MM.1S (cell line): ENCODE results near the gene SIN3A.
"Not testable (repeated sequence)": the region's sequence is repeated elsewhere in the genome, so short reads cannot be mapped to it uniquely, and the experiment has no call there.

Source experiments
- EZH2 ChIP-seq: fragments of 300-600 bp; sonication (generic); optimal IDR thresholded peaks from 2 replicates; pipeline ENCODE3; 2017; ENCODE audit warnings: low read depth, mild to moderate bottlenecking, antibody characterized with exemption, low read length, mixed read lengths
- EZH2phosphoT487 ChIP-seq: fragments of 300-600 bp; sonication (generic); IDR thresholded peaks from 2 replicates; pipeline ENCODE4 v1.6.1; 2018; ENCODE audit warnings: antibody characterized with exemption, low read length
- TF ChIP-seq, protein P1 (sequence below): fragments of 300-600 bp; sonication (generic); IDR thresholded peaks from 2 replicates; pipeline ENCODE4 v1.5.1; 2016; ENCODE audit warnings: antibody characterized with exemption, low read length, mixed read lengths

DNA sequence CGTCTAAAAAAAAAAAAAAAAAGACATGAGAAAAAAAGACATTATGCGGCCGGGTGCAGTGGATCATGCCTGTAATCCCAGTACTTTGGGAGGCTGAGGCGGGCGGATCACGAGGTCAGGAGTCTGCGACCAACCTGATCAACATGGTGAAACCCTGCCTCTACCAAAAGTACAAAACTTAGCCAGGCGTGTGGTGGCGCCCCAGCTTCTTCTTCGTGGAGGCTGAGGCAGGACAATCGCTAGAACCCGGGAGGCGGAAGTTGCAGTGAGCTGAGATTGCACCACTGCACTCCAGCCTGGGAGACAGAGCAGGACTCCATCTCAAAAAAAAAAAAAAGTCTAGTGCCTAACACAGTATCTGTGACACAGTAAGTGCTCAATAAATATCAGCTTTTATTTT is 3.3 kb downstream of the SIN3A start:
- TF ChIP-seq, protein P1, sequence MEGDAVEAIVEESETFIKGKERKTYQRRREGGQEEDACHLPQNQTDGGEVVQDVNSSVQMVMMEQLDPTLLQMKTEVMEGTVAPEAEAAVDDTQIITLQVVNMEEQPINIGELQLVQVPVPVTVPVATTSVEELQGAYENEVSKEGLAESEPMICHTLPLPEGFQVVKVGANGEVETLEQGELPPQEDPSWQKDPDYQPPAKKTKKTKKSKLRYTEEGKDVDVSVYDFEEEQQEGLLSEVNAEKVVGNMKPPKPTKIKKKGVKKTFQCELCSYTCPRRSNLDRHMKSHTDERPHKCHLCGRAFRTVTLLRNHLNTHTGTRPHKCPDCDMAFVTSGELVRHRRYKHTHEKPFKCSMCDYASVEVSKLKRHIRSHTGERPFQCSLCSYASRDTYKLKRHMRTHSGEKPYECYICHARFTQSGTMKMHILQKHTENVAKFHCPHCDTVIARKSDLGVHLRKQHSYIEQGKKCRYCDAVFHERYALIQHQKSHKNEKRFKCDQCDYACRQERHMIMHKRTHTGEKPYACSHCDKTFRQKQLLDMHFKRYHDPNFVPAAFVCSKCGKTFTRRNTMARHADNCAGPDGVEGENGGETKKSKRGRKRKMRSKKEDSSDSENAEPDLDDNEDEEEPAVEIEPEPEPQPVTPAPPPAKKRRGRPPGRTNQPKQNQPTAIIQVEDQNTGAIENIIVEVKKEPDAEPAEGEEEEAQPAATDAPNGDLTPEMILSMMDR: not testable (repeated sequence)
- TF ChIP-seq EZH2, EZH2phosphoT487: not testable (repeated sequence)
